Measurements from ENCODE around the gene GATB.

Gene GATB

DNA sequence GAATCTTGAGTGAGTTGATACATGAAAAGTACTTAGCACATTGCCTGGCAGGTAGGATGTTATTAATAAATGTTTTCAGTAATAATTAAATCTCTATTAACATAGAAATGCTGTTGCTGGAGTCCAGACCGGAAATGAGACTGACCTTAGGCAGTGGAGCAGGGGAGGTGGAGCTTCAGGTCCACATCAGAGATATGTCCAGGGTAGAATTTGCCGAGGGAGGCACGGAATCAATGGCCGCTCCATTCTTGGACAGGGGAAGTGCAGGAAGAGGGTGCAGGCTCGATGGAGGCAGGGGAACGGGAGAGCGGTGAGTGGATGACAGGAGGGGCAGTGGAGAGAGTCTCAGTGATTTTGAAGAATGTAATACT is 107.3 kb downstream of the GATB start:
- H3K4me1 ChIP-seq (ENCODE audit: low read length), result no peaks in the 10 kb centered on the region
- TF ChIP-seq, protein P1, sequence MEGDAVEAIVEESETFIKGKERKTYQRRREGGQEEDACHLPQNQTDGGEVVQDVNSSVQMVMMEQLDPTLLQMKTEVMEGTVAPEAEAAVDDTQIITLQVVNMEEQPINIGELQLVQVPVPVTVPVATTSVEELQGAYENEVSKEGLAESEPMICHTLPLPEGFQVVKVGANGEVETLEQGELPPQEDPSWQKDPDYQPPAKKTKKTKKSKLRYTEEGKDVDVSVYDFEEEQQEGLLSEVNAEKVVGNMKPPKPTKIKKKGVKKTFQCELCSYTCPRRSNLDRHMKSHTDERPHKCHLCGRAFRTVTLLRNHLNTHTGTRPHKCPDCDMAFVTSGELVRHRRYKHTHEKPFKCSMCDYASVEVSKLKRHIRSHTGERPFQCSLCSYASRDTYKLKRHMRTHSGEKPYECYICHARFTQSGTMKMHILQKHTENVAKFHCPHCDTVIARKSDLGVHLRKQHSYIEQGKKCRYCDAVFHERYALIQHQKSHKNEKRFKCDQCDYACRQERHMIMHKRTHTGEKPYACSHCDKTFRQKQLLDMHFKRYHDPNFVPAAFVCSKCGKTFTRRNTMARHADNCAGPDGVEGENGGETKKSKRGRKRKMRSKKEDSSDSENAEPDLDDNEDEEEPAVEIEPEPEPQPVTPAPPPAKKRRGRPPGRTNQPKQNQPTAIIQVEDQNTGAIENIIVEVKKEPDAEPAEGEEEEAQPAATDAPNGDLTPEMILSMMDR (IDR thresholded peaks at IDR 0.05; ENCODE audit: low read depth, low read length), result no peak
- no peaks in the 10 kb centered on the region for H3K36me3 ChIP-seq (replicated peaks; ENCODE audit: low read depth, low read length)
- no peak overlapping the region for H3K4me2 ChIP-seq (ENCODE audit: low read length)
- no peak overlapping the region for H3K9ac ChIP-seq (ENCODE audit: low read length)
- H2AFZ ChIP-seq (ENCODE audit: low read depth, low read length), result no peak overlapping the region
- H4K20me1 ChIP-seq (ENCODE audit: insufficient read depth, low read length), result no peaks in the 10 kb centered on the region
- no peak overlapping the region for H3K4me3 ChIP-seq (ENCODE audit: low read length)
- H3K27ac ChIP-seq (ENCODE audit: low read length), result no peak overlapping the region
- no peaks in the 10 kb centered on the region for H3K9me3 ChIP-seq (ENCODE audit: insufficient read depth, low read length)
- H3K79me2 ChIP-seq (ENCODE audit: low read length), result no peaks in the 10 kb centered on the region
- H3K27me3 ChIP-seq (ENCODE audit: low read depth, low read length), result peaks cover 8% of the 10 kb centered on the region; the same call in 1 of the 2 replicates

DNA sequence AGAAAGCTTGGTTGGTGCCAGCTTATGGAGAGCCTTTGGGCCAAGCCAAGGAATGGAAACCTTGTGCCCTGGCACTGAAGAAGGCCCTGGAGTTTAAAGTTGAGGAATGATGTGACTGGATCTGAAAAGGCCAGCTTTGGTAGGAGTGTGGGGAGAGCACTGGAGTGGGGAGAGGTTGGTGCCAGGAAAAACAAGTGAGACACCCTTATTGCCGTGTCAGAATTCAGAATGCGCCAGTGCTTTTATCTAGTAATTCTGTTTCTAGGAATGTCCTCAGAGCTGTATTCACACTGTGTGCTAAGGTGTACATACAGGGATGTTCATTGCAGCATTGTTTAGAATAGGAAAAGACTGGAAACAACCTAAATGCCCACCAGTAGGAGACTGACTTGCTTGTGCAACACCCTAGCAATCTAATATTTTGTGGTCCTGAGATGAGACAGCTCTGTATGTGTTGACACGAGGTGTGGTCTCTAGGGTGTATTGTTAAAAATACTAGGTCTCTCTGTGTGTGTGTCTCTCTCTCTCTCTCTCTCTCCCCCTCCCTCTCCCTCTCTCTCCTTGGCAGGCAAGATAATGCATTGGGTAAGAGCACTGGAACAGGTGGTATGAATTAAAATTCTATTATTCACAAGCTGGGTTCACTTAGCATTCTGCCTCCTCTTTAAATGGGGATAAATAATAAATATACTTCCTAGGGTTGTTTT is 107.8 kb downstream of the GATB start:
- H2AFZ ChIP-seq (ENCODE audit: low read depth, low read length), result no peak overlapping the region
- peaks cover 14% of the 10 kb centered on the region; the same call in 1 of the 2 replicates for H3K27me3 ChIP-seq (ENCODE audit: low read depth, low read length)
- no peaks in the 10 kb centered on the region for H3K36me3 ChIP-seq (replicated peaks; ENCODE audit: low read depth, low read length)
- no peaks in the 10 kb centered on the region for H4K20me1 ChIP-seq (ENCODE audit: insufficient read depth, low read length)
- no peak overlapping the region for H3K9ac ChIP-seq (ENCODE audit: low read length)
- no peak overlapping the region for H3K4me2 ChIP-seq (ENCODE audit: low read length)
- H3K4me1 ChIP-seq (ENCODE audit: low read length), result no peaks in the 10 kb centered on the region
- no peaks in the 10 kb centered on the region for H3K9me3 ChIP-seq (ENCODE audit: insufficient read depth, low read length)
- H3K27ac ChIP-seq (ENCODE audit: low read length), result no peak overlapping the region
- H3K79me2 ChIP-seq (ENCODE audit: low read length), result no peaks in the 10 kb centered on the region
- no peak overlapping the region for H3K4me3 ChIP-seq (ENCODE audit: low read length)
- TF ChIP-seq, protein P1 (IDR thresholded peaks at IDR 0.05; ENCODE audit: low read depth, low read length), result no peak
- TF ChIP-seq EZH2phosphoT487 (IDR thresholded peaks at IDR 0.05; ENCODE audit: low read depth), result no peak

DNA sequence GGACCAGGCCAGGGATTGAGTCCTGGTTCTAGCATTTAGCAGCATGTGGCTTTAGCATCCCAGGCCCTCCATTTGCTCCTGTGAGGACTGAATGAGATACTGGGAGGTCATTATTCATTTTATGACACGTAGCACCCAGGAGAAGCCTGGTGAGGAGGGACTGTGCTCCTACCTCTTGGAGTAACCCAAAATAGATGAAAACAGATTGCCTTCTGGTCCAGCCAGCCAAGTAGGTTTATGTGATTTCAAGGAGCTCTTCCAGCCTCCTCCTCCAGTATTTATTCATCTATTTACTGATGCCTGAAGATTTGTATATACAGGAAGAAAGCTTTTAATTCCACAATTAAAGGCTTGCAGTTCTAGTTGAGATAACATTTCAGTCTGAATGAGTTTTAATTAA is 109.3 kb downstream of the GATB start:
- Histone ChIP-seq H3K27ac (ENCODE audit: low read length) (no peak overlapping the region), H2AFZ (ENCODE audit: low read depth, low read length) (no peak overlapping the region), H3K9ac (ENCODE audit: low read length) (no peak overlapping the region), H4K20me1 (ENCODE audit: insufficient read depth, low read length) (no peaks in the 10 kb centered on the region), H3K36me3 (replicated peaks; ENCODE audit: low read depth, low read length) (no peaks in the 10 kb centered on the region), H3K9me3 (ENCODE audit: insufficient read depth, low read length) (no peaks in the 10 kb centered on the region), H3K4me3 (ENCODE audit: low read length) (no peak overlapping the region), H3K4me1 (ENCODE audit: low read length) (no peaks in the 10 kb centered on the region), H3K27me3 (ENCODE audit: low read depth, low read length) (peaks cover 17% of the 10 kb centered on the region), H3K4me2 (ENCODE audit: low read length) (no peak overlapping the region), H3K79me2 (ENCODE audit: low read length) (no peaks in the 10 kb centered on the region)
- TF ChIP-seq, protein P1 (IDR thresholded peaks at IDR 0.05; ENCODE audit: low read depth, low read length), result no peak
- no peak for TF ChIP-seq EZH2phosphoT487 (IDR thresholded peaks at IDR 0.05; ENCODE audit: low read depth)

DNA sequence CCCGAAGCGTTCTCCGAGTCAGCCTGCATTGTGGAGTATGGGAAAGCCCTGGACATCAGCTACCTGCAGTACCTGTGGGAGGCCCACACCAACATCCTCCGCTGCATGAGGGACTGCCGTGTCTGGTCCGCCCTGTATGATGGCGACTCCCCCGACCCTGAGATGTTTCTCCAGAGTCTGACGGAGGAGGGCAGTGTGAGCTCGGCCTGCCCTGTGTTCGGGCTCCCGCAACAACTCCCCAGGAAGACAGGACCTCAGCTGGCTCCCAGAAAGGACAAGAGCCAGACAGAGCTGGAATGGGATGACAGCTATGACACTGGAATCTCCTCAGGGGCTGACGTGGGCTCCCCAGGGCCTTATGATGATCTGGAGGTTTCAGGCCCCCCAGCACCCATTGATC is 111.3 kb downstream of the GATB start:
- H3K4me1 ChIP-seq (ENCODE audit: low read length), result peaks cover 4% of the 10 kb centered on the region
- peaks cover 17% of the 10 kb centered on the region for H3K27me3 ChIP-seq (ENCODE audit: low read depth, low read length)
- no peak overlapping the region for H3K4me3 ChIP-seq (ENCODE audit: low read length)
- TF ChIP-seq, protein P1 (IDR thresholded peaks at IDR 0.05; ENCODE audit: low read depth, low read length), result no peak
- no peaks in the 10 kb centered on the region for H3K9me3 ChIP-seq (ENCODE audit: insufficient read depth, low read length)
- H4K20me1 ChIP-seq (ENCODE audit: insufficient read depth, low read length), result no peaks in the 10 kb centered on the region
- no peak overlapping the region for H3K4me2 ChIP-seq (ENCODE audit: low read length)
- H2AFZ ChIP-seq (ENCODE audit: low read depth, low read length), result no peak overlapping the region
- H3K79me2 ChIP-seq (ENCODE audit: low read length), result no peaks in the 10 kb centered on the region
- no peaks in the 10 kb centered on the region for H3K36me3 ChIP-seq (replicated peaks; ENCODE audit: low read depth, low read length)
- no peak overlapping the region for H3K27ac ChIP-seq (ENCODE audit: low read length)
- no peak overlapping the region for H3K9ac ChIP-seq (ENCODE audit: low read length)
